ENCODE measurements around the gene ANXA4. TPM values are rescaled to one million over a fixed set of nuclear protein-coding genes. Genes with fewer than 3 reads are reported as not detected.
A peak's percentile ranks its signal among the peaks of the same experiment; 100 is the strongest.
"Not testable (repeated sequence)": the region's sequence is repeated elsewhere in the genome, so short reads cannot be mapped to it uniquely, and the experiment has no call there.

Gene ANXA4
- total RNA-seq, 1 donor from 2014 or later = 63.6 TPM

- Histone ChIP-seq H3K9me3 (no peaks in the 10 kb centered on the region), H3K36me3 (no peaks in the 10 kb centered on the region), H3K4me1 (no peaks in the 10 kb centered on the region), H3K27ac (no peak overlapping the region), H3K4me3 (no peak overlapping the region), H3K27me3 (no peaks in the 10 kb centered on the region)
- intact Hi-C loops (cut with DNase I) = no loop called here
- TF ChIP-seq, protein P1, sequence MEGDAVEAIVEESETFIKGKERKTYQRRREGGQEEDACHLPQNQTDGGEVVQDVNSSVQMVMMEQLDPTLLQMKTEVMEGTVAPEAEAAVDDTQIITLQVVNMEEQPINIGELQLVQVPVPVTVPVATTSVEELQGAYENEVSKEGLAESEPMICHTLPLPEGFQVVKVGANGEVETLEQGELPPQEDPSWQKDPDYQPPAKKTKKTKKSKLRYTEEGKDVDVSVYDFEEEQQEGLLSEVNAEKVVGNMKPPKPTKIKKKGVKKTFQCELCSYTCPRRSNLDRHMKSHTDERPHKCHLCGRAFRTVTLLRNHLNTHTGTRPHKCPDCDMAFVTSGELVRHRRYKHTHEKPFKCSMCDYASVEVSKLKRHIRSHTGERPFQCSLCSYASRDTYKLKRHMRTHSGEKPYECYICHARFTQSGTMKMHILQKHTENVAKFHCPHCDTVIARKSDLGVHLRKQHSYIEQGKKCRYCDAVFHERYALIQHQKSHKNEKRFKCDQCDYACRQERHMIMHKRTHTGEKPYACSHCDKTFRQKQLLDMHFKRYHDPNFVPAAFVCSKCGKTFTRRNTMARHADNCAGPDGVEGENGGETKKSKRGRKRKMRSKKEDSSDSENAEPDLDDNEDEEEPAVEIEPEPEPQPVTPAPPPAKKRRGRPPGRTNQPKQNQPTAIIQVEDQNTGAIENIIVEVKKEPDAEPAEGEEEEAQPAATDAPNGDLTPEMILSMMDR (IDR thresholded peaks at IDR 0.05) = no peak
- TF ChIP-seq POLR2A (IDR thresholded peaks at IDR 0.05) (no peak), POLR2AphosphoS5 (IDR thresholded peaks at IDR 0.05; ENCODE audit: insufficient read depth in 1 of 2, low read depth in 1 of 2) (no peak)
- DNase-seq (ENCODE audit: extremely low spot score in 2 of 2) = no peak
Observed at GRCh38 chr2:69734035-69734611, 7.8 kb upstream of the ANXA4 start.

DNA sequence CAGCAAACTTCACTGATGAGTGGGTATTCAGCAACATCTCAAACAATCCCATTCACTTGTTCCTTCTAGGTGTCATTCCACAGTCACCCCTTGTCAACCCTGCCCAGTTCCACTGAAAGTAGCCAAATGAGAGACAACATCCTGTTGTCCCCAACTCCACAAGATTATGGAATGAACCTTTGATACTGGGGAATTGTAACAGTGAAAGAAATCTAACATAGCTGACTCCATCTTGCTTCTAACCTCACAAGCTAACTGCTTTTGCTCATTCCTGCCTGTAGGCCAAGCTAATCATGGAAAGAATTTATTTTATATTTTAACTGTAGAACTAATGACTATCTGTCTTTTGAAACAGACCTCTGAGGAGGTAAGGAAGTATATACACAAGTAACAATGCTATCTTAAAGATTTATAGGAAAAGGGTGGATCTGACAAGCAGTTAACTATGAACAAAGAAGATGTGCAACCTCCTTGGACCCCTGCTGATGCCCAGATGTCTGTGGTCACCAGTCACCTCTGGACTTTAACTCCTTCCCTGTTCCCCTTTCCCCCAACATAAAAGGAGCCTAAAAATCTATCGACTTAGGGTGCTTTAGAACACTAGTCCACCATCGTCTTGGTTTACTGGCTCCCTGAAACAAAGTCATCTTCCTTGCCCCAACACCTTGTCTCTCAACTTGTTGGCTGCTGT, 6.9 kb upstream of the ANXA4 start:
- Histone ChIP-seq H3K27me3 (no peaks in the 10 kb centered on the region), H3K4me1 (no peaks in the 10 kb centered on the region), H3K27ac (no peak overlapping the region), H3K36me3 (no peaks in the 10 kb centered on the region), H3K9me3 (no peaks in the 10 kb centered on the region), H3K4me3 (no peak overlapping the region)
- TF ChIP-seq, protein P1 (IDR thresholded peaks at IDR 0.05) = no peak
- no peak for TF ChIP-seq POLR2A (IDR thresholded peaks at IDR 0.05)
- no peak for TF ChIP-seq POLR2AphosphoS5 (IDR thresholded peaks at IDR 0.05; ENCODE audit: insufficient read depth in 1 of 2, low read depth in 1 of 2)
- DNase-seq (ENCODE audit: extremely low spot score in 2 of 2) = no peak
- intact Hi-C loops (cut with DNase I) = no loop called here

GRCh38 chr2:69735686-69736085, 6.2 kb upstream of the ANXA4 start:
- Histone ChIP-seq H3K27me3 (no peaks in the 10 kb centered on the region), H3K36me3 (no peaks in the 10 kb centered on the region), H3K9me3 (no peaks in the 10 kb centered on the region), H3K4me1 (peaks cover 6% of the 10 kb centered on the region), H3K4me3 (no peak overlapping the region), H3K27ac (no peak overlapping the region)
- intact Hi-C loops (cut with DNase I) = no loop called here
- TF ChIP-seq POLR2A (IDR thresholded peaks at IDR 0.05) (no peak), POLR2AphosphoS5 (IDR thresholded peaks at IDR 0.05; ENCODE audit: insufficient read depth in 1 of 2, low read depth in 1 of 2) (no peak)
- TF ChIP-seq, protein P1 (IDR thresholded peaks at IDR 0.05) = no peak
- no peak for DNase-seq (ENCODE audit: extremely low spot score in 2 of 2)

DNA sequence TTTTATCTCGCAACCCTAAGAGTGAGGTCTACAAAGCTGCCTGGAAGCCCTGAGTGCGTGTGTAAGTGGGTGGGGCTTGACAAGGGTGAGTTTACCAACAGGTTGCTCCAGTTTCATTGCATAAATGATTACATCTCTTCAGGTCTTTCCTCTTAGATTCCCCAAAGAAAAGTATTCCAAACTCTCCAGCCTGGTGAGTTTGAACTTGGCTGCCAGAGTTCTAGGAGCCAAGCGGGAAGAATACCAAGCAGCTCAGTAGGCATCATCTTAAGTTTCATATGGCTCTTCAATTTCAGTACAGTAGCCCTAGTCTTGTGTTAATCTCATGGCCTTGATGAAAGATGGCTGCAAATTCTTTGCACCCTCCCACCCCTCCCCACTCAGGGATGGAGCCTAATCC, 3.8 kb upstream of the ANXA4 start:
- H3K4me3 ChIP-seq; intact Hi-C loops (cut with DNase I); H3K27ac ChIP-seq; H3K9me3 ChIP-seq; H3K27me3 ChIP-seq; H3K36me3 ChIP-seq; DNase-seq (ENCODE audit: extremely low spot score in 2 of 2): not testable (repeated sequence)
- H3K4me1 ChIP-seq = peaks cover 16% of the 10 kb centered on the region

DNA sequence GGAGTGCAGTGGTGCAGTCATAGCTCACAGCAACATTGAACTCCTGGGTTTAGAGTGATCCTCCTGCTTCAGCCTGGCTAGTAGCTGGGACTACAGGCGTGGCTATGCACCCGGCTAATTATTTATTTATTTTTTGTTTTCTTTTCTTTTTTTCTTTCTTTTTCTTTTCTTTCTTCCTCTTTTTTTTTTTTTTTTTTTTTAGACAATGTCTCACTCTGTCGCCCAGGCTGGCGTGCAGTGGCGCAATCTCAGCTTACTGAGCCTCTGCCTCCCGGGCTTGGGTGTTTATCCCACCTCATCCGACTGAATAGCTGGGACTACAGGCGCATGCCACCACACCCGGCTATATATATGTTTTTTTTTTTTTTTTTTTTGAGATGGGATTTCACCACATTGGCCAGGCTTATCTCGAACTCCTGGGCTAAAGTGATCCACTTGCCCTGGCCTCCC, 1.4 kb upstream of the ANXA4 start:
- no peaks in the 10 kb centered on the region for H3K27me3 ChIP-seq
- peaks cover 38% of the 10 kb centered on the region for H3K4me1 ChIP-seq
- no peak for DNase-seq (ENCODE audit: extremely low spot score in 2 of 2)
- H3K27ac ChIP-seq = peak overlapping the region; percentile 99
- peak overlapping the region in 1 of 2 donors; percentile 100 for H3K4me3 ChIP-seq
- intact Hi-C loops (cut with DNase I) = loop anchor here (10.0 kb wide), 1 partner anchor 54 kb away; no protein-coding TSS in a partner anchor
- no peaks in the 10 kb centered on the region for H3K36me3 ChIP-seq
- TF ChIP-seq, protein P1 (IDR thresholded peaks at IDR 0.05) = no peak
- no peak for TF ChIP-seq POLR2AphosphoS5 (IDR thresholded peaks at IDR 0.05; ENCODE audit: insufficient read depth in 1 of 2, low read depth in 1 of 2)
- TF ChIP-seq POLR2A (IDR thresholded peaks at IDR 0.05) = no peak
- no peaks in the 10 kb centered on the region for H3K9me3 ChIP-seq

Data from vagina (tissue), 2 donors.